ENCODE results near the gene TNIP2. TPM values are rescaled to one million over a fixed set of nuclear protein-coding genes. Genes with fewer than 3 reads are reported as not detected.

TNIP2 gene
- 22.6 TPM for total RNA-seq
- long read RNA-seq, transcript TNIP2-201 (6 exons, 1,974 nt), result major isoform, 61 of 82 reads
- long read RNA-seq, partial matches to known transcripts, result 15 of 82 reads
- long read RNA-seq, other reads (novel, unspliced or antisense), result 5 of 82 reads

GRCh38 chr4:2755821-2756690 lies at the start of gene TNIP2:
TSS of gene TNIP2 (minus strand) at chr4:2756336. CDS start at chr4:2756289, 47 bp downstream.
- peak; percentile 95 for DNase-seq (ENCODE audit: low spot score)
- intact Hi-C loops (cut with DNase I), result loop anchor here (2.0 to 10.0 kb wide), 2 partner anchors 179 to 221 kb away; partner anchors contain the start of gene FAM193A

GRCh38 chr4:2804973-2805501 lies 48.9 kb upstream of the TNIP2 start:
- intact Hi-C loops (cut with DNase I), result no loop called here
- no peak for DNase-seq (ENCODE audit: low spot score)

GRCh38 chr4:2804449-2804972 lies 48.4 kb upstream of the TNIP2 start:
- intact Hi-C loops (cut with DNase I), result no loop called here

GRCh38 chr4:2803624-2804448 lies 47.7 kb upstream of the TNIP2 start:
- intact Hi-C loops (cut with DNase I), result no loop called here
- DNase-seq (ENCODE audit: low spot score), result peak; percentile 75

More at GRCh38 chr4:2804449-2804972, 48.4 kb upstream of the TNIP2 start:
- DNase-seq (ENCODE audit: low spot score), result no peak

GRCh38 chr4:2802618-2803531 lies 46.7 kb upstream of the TNIP2 start:
- intact Hi-C loops (cut with DNase I), result no loop called here
- peak; percentile 57 for DNase-seq (ENCODE audit: low spot score)

GRCh38 chr4:2800691-2801596 lies 44.8 kb upstream of the TNIP2 start:
- peak; percentile 93 for DNase-seq (ENCODE audit: low spot score)
- intact Hi-C loops (cut with DNase I), result no loop called here

GRCh38 chr4:2799971-2800690 lies 44.0 kb upstream of the TNIP2 start:
- intact Hi-C loops (cut with DNase I), result no loop called here
- DNase-seq (ENCODE audit: low spot score), result peak; percentile 75

- intact Hi-C loops (cut with DNase I), result no loop called here
- peak; percentile 86 for DNase-seq (ENCODE audit: low spot score)
Observed at GRCh38 chr4:2799224-2799911, 43.2 kb upstream of the TNIP2 start.

GRCh38 chr4:2798399-2799223 lies 42.5 kb upstream of the TNIP2 start:
- DNase-seq (ENCODE audit: low spot score), result peak; percentile 88
- intact Hi-C loops (cut with DNase I), result no loop called here

- intact Hi-C loops (cut with DNase I), result no loop called here
- peak; percentile 77 for DNase-seq (ENCODE audit: low spot score)
Observed at GRCh38 chr4:2797545-2798305, 41.6 kb upstream of the TNIP2 start.

GRCh38 chr4:2796849-2797544 lies 40.9 kb upstream of the TNIP2 start:
- intact Hi-C loops (cut with DNase I), result no loop called here
- peak; percentile 60 for DNase-seq (ENCODE audit: low spot score)

GRCh38 chr4:2795893-2796848 lies 40.0 kb upstream of the TNIP2 start:
- intact Hi-C loops (cut with DNase I), result no loop called here
- peak; percentile 75 for DNase-seq (ENCODE audit: low spot score)

GRCh38 chr4:2795300-2795892 lies 39.3 kb upstream of the TNIP2 start:
- intact Hi-C loops (cut with DNase I), result no loop called here
- peak; percentile 61 for DNase-seq (ENCODE audit: low spot score)

Data from cardiac septum (tissue), 1 donor.